IPS DF 4.7 (cell line): ENCODE measurements around the gene GRM8.

ENCODE experiments used
- DNase-seq: peaks from one replicate; pipeline ENCODE4 v3.0.0-alpha.2; 2013; ENCODE audit warnings: low spot score; ENCODE audit errors: extremely low read depth

Gene GRM8

GRCh38 chr7:126818393-126819196 is 434.1 kb downstream of the GRM8 start:
- DNase-seq: no peak

GRCh38 chr7:126809188-126809587 is 443.6 kb downstream of the GRM8 start:
- DNase-seq: no peak

GRCh38 chr7:126806614-126807013 is 446.1 kb downstream of the GRM8 start:
- DNase-seq: no peak

- no peak for DNase-seq
Measured at GRCh38 chr7:126805351-126805750, 447.4 kb downstream of the GRM8 start.

DNA sequence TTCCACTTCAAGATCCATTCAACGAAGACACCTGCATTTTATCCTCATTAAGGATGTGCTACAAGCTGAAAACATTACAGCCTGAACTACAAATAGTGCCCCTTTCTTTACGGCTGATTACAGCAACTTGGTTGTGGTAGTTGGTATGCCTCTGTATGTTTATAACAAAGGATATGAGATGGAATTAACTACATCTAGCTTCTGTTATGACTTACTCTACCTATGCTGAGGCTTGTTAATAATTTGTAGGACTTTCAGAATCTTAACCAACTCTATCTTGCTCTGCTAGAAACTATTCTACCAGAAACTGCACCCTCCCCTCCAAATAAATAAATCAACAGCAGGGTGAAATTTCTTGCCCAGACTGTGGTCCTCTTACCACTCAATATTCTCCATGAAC is 448.1 kb downstream of the GRM8 start:
- no peak for DNase-seq

DNA sequence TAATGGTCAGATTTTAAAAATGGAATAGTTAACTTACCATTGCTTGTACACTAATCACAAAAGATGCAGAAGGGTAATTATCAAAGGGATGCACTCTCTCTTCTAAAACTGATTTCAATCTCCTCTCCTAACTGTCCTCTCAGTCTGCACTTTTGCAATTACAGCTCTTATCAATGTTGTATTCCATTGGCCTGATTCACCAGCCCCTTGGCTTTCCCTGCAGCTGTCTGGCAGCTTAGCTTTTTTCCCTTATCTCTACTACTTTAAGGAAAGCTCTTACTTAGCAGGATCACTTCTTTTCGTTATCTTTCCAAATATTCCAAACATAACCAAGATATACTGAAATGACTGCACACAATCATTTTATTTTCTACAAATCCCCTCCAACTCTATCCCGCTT is 448.8 kb downstream of the GRM8 start:
- DNase-seq: no peak

DNA sequence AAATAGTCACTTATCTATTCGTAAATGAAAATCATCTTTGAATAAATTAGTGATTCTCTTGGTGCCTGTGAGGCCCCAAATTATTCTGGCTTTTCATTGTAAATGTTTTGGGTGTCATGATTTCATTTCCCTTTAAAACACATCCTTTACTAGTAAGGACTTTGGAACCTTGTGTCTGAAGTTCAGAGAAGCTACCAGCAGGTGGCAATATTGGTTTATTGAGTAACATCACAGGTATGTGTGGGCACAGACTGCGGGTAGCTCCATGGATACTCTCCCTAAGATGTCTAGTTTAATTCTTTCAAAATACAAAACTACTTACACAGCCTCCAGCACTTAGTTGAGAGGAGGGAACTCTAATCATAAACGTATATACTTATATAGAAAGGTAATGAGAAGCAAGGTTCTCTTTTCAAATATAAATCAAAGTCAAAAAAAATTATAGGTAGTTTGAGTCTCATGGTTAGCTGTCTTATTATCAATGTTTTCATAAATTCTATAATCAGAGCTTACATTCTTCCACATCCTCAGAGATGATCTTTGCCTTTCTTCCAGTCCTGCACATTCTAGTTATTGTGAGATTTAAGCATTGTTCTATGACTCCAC is 449.6 kb downstream of the GRM8 start:
- DNase-seq: peak; percentile 66

DNA sequence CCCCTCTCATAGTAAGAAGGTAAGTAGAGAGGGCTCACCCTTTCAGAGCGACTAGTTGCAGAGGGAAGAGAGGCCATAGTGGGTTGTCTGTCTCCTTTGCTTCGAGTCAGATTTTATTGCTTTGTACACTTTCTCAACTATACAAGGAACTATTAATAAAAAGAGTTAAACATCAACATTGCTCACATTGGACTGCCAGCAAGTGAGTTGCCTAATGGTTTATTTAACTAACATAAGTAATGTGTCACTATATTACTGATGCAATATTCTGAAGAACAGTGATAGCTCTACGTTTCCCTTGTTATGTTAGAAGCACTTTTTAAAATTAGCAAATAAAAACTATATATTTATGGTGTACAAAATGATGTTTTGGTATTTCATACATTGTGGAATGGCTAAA is 451.0 kb downstream of the GRM8 start:
- no peak for DNase-seq

DNA sequence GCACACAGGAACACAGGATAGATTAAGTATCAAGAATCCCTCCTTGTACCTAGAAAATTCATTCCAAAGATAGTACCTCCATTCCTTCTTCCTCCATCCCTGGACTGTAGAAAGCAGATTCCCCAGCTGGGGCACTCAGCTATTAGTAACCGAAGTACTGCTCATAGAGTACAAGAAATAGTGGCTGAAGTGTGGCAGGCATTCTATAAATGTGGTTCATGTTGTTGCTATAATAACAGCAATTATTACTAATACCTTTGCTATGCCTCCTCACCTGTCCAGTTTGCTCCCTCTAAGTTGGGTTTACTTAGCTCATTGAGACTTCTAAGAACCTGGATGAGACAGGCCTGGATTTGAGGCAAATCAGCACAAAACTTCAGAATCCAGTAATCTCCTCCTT is 453.2 kb downstream of the GRM8 start:
- DNase-seq: no peak

GRCh38 chr7:126792521-126792920 is 460.2 kb downstream of the GRM8 start:
- DNase-seq: no peak

DNA sequence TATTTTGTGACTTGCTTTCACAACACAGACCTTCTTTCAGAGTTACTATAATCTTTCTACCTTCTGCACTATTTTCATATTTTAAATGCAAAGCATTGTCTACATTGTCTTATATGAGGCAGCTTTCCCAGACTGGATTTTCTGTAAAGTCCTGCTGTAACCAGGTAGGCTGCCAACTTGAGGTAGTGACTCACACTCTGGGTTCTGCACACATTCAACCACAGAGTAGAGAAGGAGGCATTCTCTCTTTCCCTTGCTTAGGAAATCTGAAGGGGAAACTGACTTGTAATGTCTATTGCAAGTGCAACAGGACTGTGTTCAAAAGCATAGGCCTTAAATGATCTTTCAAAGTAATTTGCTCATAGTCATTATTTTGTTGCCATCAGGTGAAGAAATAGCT is 461.4 kb downstream of the GRM8 start:
- no peak for DNase-seq

DNA sequence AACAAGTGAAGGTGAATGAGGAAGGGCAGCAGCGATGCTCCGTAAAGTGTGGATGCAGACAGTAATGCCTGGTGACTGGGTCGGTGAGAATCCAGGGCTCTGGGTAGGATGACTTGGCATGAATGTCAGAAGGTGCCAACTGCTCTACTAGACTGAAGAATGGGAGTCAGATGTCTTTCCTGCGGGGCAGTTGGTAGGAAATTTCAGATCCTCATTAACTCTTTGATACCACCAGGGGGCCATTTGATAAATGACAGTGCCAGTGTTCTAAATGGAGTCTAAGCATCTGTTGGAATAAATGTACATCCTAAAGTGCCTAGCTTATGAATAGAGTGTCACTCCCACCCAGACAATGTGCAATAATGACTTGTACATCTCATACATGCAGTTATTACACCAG is 462.0 kb downstream of the GRM8 start:
- DNase-seq: no peak

- no peak for DNase-seq
Measured at GRCh38 chr7:126783613-126784012, 469.1 kb downstream of the GRM8 start.

DNA sequence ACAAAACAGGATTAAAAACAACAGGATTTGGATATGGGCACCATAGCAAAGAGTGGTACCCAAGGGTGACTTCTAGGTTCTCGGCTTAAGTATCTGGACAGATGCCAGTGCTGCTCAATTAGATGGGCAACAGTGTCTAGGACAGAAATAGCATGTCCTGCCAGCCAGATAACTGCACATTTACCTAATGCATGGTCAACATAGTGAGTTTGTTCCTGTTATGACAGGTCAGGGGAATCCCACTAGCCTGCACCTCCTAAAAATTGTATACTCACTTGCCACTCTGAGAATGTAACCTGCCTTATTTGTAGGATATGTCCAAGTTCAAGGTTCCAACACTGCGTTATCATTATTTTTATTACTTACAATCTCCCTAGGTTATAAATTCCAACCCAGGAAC is 471.7 kb downstream of the GRM8 start:
- no peak for DNase-seq

DNA sequence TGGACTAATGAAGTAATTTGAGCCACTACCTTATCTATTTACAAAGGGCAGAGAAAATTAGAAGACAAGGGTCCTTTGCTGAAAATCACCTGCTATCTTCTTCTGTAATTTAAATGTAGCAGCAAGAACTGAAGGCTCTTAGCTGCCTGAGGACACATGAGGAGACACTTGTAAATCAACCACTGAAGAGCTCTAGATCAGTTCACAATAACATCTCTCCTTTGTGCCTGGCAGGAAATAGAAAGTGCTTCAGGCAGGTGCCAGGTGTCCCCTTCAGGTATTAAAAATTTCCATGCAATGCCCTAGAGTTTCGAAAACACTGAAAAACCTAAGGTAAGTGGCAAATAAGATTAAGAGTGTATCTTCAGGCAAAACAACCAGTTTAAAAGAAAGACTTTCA is 474.6 kb downstream of the GRM8 start:
- peak; percentile 28 for DNase-seq

DNA sequence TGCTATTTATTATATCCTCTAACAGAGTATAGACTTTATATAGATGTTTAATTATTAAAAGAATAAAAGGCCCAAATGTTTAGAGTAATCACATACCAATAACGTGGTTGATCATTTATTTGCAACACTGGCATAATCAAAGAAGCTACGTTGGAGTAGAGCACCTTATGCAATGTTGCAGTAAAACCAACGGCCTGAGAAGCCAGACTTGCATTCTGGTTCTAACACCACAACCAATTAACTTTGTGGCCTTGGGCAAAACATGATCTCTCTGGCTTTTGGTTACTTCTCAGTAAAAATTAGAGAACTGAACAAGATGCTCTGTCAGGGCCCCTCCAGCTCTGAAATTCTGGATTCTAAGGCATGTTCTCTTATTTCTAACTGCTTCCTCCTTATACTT is 476.2 kb downstream of the GRM8 start:
- DNase-seq: no peak

DNA sequence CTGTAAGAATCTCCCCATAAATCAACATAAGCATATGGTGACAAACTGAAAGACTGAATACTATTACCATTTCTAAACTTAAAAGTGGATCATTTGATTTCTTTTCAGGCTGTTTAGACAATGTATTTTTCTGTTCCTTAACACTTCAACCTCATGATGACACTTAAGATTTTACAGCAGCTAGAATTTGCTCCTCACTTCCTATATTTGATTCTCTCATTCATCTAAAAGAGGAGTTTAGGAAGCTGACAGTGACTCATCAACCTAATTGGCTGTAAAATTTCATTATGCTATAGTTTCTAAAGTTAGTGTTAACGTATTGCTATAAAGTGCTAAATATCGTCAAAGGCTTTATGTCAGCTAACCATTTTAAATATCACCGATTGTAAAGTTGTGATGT is 478.7 kb downstream of the GRM8 start:
- DNase-seq: no peak

DNA sequence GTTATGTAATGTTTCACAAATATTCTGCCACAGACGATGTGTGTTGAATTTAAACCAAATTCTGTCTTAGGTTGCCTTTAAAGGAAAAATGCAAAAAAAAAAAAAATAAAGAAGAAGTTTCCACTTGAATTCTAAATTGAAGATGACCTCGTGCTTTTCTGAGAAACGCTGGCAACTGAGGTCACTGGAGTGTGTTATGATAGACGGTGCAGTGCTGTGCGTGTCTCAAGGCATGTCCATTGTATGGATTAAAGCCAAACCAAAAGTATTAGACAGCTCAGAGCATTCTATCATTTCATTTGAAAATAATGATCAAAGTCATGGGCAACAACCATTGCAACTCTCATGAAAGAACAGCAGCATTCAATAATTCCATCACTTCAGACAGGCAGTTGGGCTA is 483.9 kb downstream of the GRM8 start:
- no peak for DNase-seq

- DNase-seq: no peak
Measured at GRCh38 chr7:126760914-126761577, 491.7 kb downstream of the GRM8 start.

DNA sequence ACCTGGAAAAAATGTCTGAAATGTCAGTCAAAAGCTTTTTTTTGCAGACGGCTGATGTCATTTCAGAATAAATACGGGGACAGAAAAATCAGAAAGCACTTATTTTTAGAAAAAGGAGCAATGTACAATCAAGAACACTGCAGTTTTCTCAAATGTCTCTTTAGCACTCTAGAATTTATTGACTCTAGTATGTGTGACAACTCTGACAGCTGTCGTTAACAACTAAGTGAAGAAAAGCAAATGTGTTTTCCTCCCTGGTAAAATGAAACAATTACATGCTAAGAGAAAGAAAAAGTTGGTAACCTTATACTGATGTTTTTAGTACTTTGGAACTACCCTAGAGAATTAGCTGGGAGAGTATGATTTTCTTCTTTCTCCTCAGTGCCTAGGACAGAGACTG is 497.4 kb downstream of the GRM8 start:
- no peak for DNase-seq

- no peak for DNase-seq
Measured at GRCh38 chr7:126750207-126750911, 502.4 kb downstream of the GRM8 start.

DNA sequence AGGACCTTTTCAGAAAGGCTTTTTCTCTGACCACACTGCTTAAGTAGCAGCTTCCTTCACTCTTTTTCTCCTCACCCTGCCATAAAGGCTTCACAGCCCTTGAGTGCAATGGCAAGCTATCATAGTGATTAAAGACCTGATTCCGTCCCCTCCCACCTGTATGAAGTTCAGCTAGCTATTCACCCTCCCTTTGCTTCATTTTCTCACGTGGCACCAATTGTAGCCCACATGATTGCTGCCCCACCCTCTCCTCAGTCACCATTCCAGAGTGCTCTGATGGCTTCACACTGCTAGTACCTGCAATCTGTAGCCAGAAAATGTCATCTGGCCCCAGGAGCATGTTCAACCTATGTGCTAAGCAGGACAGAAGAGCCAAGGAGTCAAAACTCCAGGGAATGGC is 523.8 kb downstream of the GRM8 start:
- DNase-seq: no peak
